IMR-90 (cell line): Measurements from ENCODE around the gene EED. TPM values are rescaled to one million over a fixed set of nuclear protein-coding genes. Genes with fewer than 3 reads are reported as not detected.

ENCODE experiments used
- ATAC-seq: fragments of 200-7000 bp; cut with Tn5 transposase; 2 replicates; pipeline ENCODE4 v1.9.1; 2020; ENCODE audit warnings: low read depth, mild to moderate bottlenecking, moderate library complexity
- BruUV-seq: library from RNA; stranded (reverse); fragments of 400-500 nt; replicated peaks from 2 replicates; lab custom pipeline; 2021; lab: Mats Ljungman, UMichigan
- CTCF ChIA-PET: fragments of 300-600 bp; formaldehyde crosslinking; extraction: SDS; loops from one replicate; lab custom pipeline; 2021; ENCODE audit warnings: antibody characterized with exemption; lab: Yijun Ruan, JAX
- POLR2A ChIA-PET: fragments of 300-600 bp; sonication (Branson Sonifier 250); formaldehyde crosslinking; loops from one replicate; lab custom pipeline; 2022; ENCODE audit warnings: antibody characterized with exemption; ENCODE audit not compliant: unreplicated experiment; lab: Charles Lee
- DNase-seq: peaks from one replicate; pipeline ENCODE4 v3.0.0; 2013
- H2AFZ ChIP-seq: replicated peaks from 2 replicates; pipeline ENCODE3; 2013; ENCODE audit warnings: low read length, mild to moderate bottlenecking; ENCODE audit not compliant: poor library complexity
- H2AK5ac ChIP-seq: 2 replicates; pipeline ENCODE4 v1.6.1; 2013; ENCODE audit warnings: low read depth, low read length, inconsistent platforms
- H2AK9ac ChIP-seq: replicated peaks from 2 replicates; pipeline ENCODE3; 2013; ENCODE audit warnings: mild to moderate bottlenecking, low read depth, low read length, moderate library complexity; ENCODE audit not compliant: poor library complexity
- H2BK120ac ChIP-seq: 2 replicates; pipeline ENCODE4 v1.6.1; 2013; ENCODE audit warnings: low read depth, low read length, inconsistent platforms
- H2BK15ac ChIP-seq: 3 replicates; pipeline ENCODE4 v1.6.1; 2013; ENCODE audit warnings: low read depth, low read length, inconsistent platforms
- H2BK20ac ChIP-seq: 2 replicates; pipeline ENCODE4 v1.6.1; 2013; ENCODE audit warnings: low read depth, mild to moderate bottlenecking, inconsistent platforms, low read length, moderate library complexity
- H2BK5ac ChIP-seq: 2 replicates; pipeline ENCODE4 v1.6.1; 2013; ENCODE audit warnings: mild to moderate bottlenecking, low read depth, low read length, inconsistent platforms; ENCODE audit not compliant: poor library complexity, severe bottlenecking
- H3K14ac ChIP-seq: replicated peaks from 2 replicates; pipeline ENCODE4 v1.6.1; 2013; ENCODE audit warnings: low read depth, low read length, inconsistent platforms
- H3K18ac ChIP-seq: 2 replicates; pipeline ENCODE4 v1.6.1; 2013; ENCODE audit warnings: low read depth, low read length, control low read depth
- H3K23ac ChIP-seq: 2 replicates; pipeline ENCODE4 v1.6.1; 2013; ENCODE audit warnings: low read depth, low read length, inconsistent platforms
- H3K27ac ChIP-seq: 2 replicates; pipeline ENCODE4 v1.5.1; 2013; ENCODE audit warnings: mild to moderate bottlenecking, control low read depth, low read length; ENCODE audit not compliant: insufficient read depth
- H3K27me3 ChIP-seq: 2 replicates; pipeline ENCODE4 v1.6.1; 2013; ENCODE audit warnings: low read length; ENCODE audit not compliant: control insufficient read depth, insufficient read depth
- H3K36me3 ChIP-seq: 2 replicates; pipeline ENCODE4 v1.6.1; 2013; ENCODE audit warnings: low read length, mixed read lengths; ENCODE audit not compliant: control insufficient read depth, insufficient read depth
- H3K4ac ChIP-seq: 2 replicates; pipeline ENCODE4 v1.6.1; 2013; ENCODE audit warnings: low read depth, low read length, inconsistent platforms
- H3K4me1 ChIP-seq: 2 replicates; pipeline ENCODE4 v1.6.1; 2013; ENCODE audit warnings: low read length, mixed read lengths; ENCODE audit not compliant: control insufficient read depth, insufficient read depth
- H3K4me2 ChIP-seq: 2 replicates; pipeline ENCODE4 v1.6.1; 2013; ENCODE audit warnings: low read depth, mild to moderate bottlenecking, control low read depth, low read length, moderate library complexity
- H3K4me3 ChIP-seq: 2 replicates; pipeline ENCODE4 v1.5.1; 2013; ENCODE audit warnings: low read depth, mild to moderate bottlenecking, control low read depth, low read length, moderate library complexity; ENCODE audit not compliant: insufficient read depth
- H3K56ac ChIP-seq: 2 replicates; pipeline ENCODE4 v1.6.1; 2013; ENCODE audit warnings: low read length, inconsistent platforms; ENCODE audit not compliant: insufficient read depth; ENCODE audit errors: extremely low read depth
- H3K79me1 ChIP-seq, 2 experiments: 2 replicates each; pipeline ENCODE4 v1.6.1; 2013; ENCODE audit warnings: low read length in 2 of 2, inconsistent platforms in 1 of 2, low read depth in 1 of 2
- H3K9ac ChIP-seq: 2 replicates; pipeline ENCODE4 v1.6.1; 2013; ENCODE audit warnings: low read depth, low read length, control low read depth
- H3K9me1 ChIP-seq: 2 replicates; pipeline ENCODE4 v1.6.1; 2013; ENCODE audit warnings: low read length, inconsistent platforms; ENCODE audit not compliant: insufficient read depth
- H3K9me3 ChIP-seq: 2 replicates; pipeline ENCODE4 v1.6.1; 2013; ENCODE audit warnings: low read length; ENCODE audit not compliant: control insufficient read depth, insufficient read depth
- H4K20me1 ChIP-seq: 2 replicates; pipeline ENCODE4 v1.6.1; 2013; ENCODE audit warnings: low read length, inconsistent platforms; ENCODE audit not compliant: insufficient read depth
- H4K5ac ChIP-seq: 2 replicates; pipeline ENCODE4 v1.6.1; 2013; ENCODE audit warnings: mild to moderate bottlenecking, low read depth, low read length, control low read depth
- H4K8ac ChIP-seq, 2 experiments: 2 replicates each; pipeline ENCODE4 v1.6.1; 2013; ENCODE audit warnings: low read depth in 2 of 2, low read length in 2 of 2, control low read depth in 1 of 2, inconsistent platforms in 1 of 2
- H4K91ac ChIP-seq: 2 replicates; pipeline ENCODE4 v1.6.1; 2013; ENCODE audit warnings: low read depth, low read length, inconsistent platforms; ENCODE audit not compliant: insufficient read depth
- BHLHE40 ChIP-seq: fragments of 150-350 bp; IDR thresholded peaks from 2 replicates; pipeline ENCODE4 v1.6.1; 2016; ENCODE audit warnings: mild to moderate bottlenecking, low read depth, low read length
- CEBPB ChIP-seq: IDR thresholded peaks from 2 replicates; pipeline ENCODE4 v1.6.1; 2012; ENCODE audit warnings: low read depth, low read length, improper control_type of control experiment
- CHD1 ChIP-seq: IDR thresholded peaks from 2 replicates; pipeline ENCODE4 v1.6.1; 2012; ENCODE audit warnings: low read depth, low read length, improper control_type of control experiment
- CTCF ChIP-seq: conservative IDR thresholded peaks from 2 replicates; pipeline ENCODE4 v1.5.1; 2012; ENCODE audit warnings: mild to moderate bottlenecking, low read depth, low read length, improper control_type of control experiment
- ELK1 ChIP-seq: fragments of 150-350 bp; IDR thresholded peaks from 2 replicates; pipeline ENCODE4 v1.6.1; 2016; ENCODE audit warnings: low read depth, mild to moderate bottlenecking, low read length, moderate library complexity, borderline replicate concordance
- MAFK ChIP-seq: IDR thresholded peaks from 2 replicates; pipeline ENCODE4 v1.6.1; 2012; ENCODE audit warnings: low read depth, low read length, improper control_type of control experiment
- NFE2L2 ChIP-seq: fragments of 150-350 bp; IDR thresholded peaks from 2 replicates; pipeline ENCODE4 v1.6.1; 2016; ENCODE audit warnings: low read depth, mild to moderate bottlenecking, low read length
- POLR2A ChIP-seq: IDR thresholded peaks from 2 replicates; pipeline ENCODE4 v1.6.1; 2012; ENCODE audit warnings: mild to moderate bottlenecking, low read depth, low read length
- RAD21 ChIP-seq: IDR thresholded peaks from 2 replicates; pipeline ENCODE4 v1.6.1; 2012; ENCODE audit warnings: low read length, improper control_type of control experiment
- RCOR1 ChIP-seq: IDR thresholded peaks from 2 replicates; pipeline ENCODE4 v1.6.1; 2012; ENCODE audit warnings: mild to moderate bottlenecking, low read length, improper control_type of control experiment; ENCODE audit not compliant: insufficient replicate concordance
- RFX5 ChIP-seq: IDR thresholded peaks from 2 replicates; pipeline ENCODE4 v1.8.0; 2012; ENCODE audit warnings: low read depth, mild to moderate bottlenecking, low read length, moderate library complexity
- SMC3 ChIP-seq: fragments of 150-350 bp; IDR thresholded peaks from 2 replicates; pipeline ENCODE4 v1.6.1; 2016; ENCODE audit warnings: low read depth, mild to moderate bottlenecking, antibody characterized with exemption, low read length, moderate library complexity
- WGBS, 2 experiments: methylation state at CpG; one replicate each; pipeline versions ENCODE4 v1.1.5 to v1.1.7; 2013; ENCODE audit warnings: missing lambda C conversion rate in 2 of 2; ENCODE audit not compliant: insufficient read length in 1 of 2; ENCODE audit errors: extremely low coverage in 2 of 2; 5-methylcytosine and 5-hydroxymethylcytosine counted together
- dilution Hi-C: fragments of 300-500 bp; cut with HindIII; formaldehyde crosslinking; loops from one replicate; pipeline ENCODE4 v1.14.3; 2018; ENCODE audit warnings: low sequenced_read_pairs; ENCODE audit not compliant: unreplicated experiment
- in situ Hi-C: fragments of 300-500 bp; cut with MboI; formaldehyde crosslinking; loops from 3 replicates; pipeline ENCODE4 v1.14.3; 2019; ENCODE audit warnings: low sequenced_read_pairs, inconsistent platforms, mixed read lengths
- intact Hi-C: fragments of 100-400 bp; cut with micrococcal nuclease; formaldehyde crosslinking; loops from 2 replicates; pipeline ENCODE4 v1.10.0; 2022
- polyA plus RNA-seq, 3 experiments: library from polyadenylated mRNA; depleted of rRNA; stranded (reverse); fragments of >200 nt; gene quantifications; 2 replicates each; pipeline ENCODE4 v1.2.3, GENCODE V29; 2012; ENCODE audit warnings: low replicate concordance in 1 of 3
- total RNA-seq: library from RNA; depleted of rRNA; stranded (reverse); fragments of >200 nt; gene quantifications from 2 replicates; pipeline ENCODE4 v1.2.3, GENCODE V29; 2012

EED gene
- total and polyA plus RNA-seq, 2 of the 4 experiments (the other 2 are of a cell fraction): 11.1 to 11.5 TPM

GRCh38 chr11:86259730-86260129, 15.2 kb downstream of the EED start:
- Histone ChIP-seq H3K4me3 (no peak overlapping the region), H4K8ac (no peak overlapping the region), H3K27me3 (no peaks in the 10 kb centered on the region), H2AFZ (no peak overlapping the region), H3K36me3 (peaks cover 14% of the 10 kb centered on the region), H4K91ac (no peak overlapping the region), H3K9me3 (no peaks in the 10 kb centered on the region), H3K27ac (no peak overlapping the region), H2BK20ac (no peak overlapping the region), H4K20me1 (no peaks in the 10 kb centered on the region; the same call in 1 of the 2 replicates), H4K5ac (no peak overlapping the region), H3K4ac (no peak overlapping the region), H3K56ac (no peak overlapping the region), H3K4me2 (no peak overlapping the region), H2AK9ac (no peak overlapping the region), H3K9me1 (peaks cover 6% of the 10 kb centered on the region; the same call in 1 of the 2 replicates), H2BK120ac (no peak overlapping the region), H3K23ac (no peak overlapping the region), H3K18ac (no peak overlapping the region), H2AK5ac (no peak overlapping the region), H3K79me1 (peaks cover 22 to 40% of the 10 kb centered on the region in 2 experiments; a peak in 3 of 4 replicates), H3K4me1 (peaks cover 2% of the 10 kb centered on the region; the same call in 1 of the 2 replicates), H3K14ac (no peak overlapping the region), H3K9ac (no peak overlapping the region), H2BK5ac (no peak overlapping the region), H2BK15ac (no peak overlapping the region)
- ChIA-PET CTCF (no interaction called here), POLR2A (interaction anchor here (0.7 kb wide), 1 partner anchor 15 kb away, joined by 8 read pairs; no protein-coding TSS in a partner anchor)
- peak; percentile 5 for DNase-seq
- in situ Hi-C loops: no loop called here
- WGBS, 2 experiments: no CpG with 5 or more reads among the region's 1 CpG
- BruUV-seq: no TSS peak
- no peak for TF ChIP-seq RAD21
- no peak for TF ChIP-seq BHLHE40
- no peak for TF ChIP-seq SMC3
- TF ChIP-seq NFE2L2: no peak
- TF ChIP-seq CHD1: no peak
- no peak for TF ChIP-seq CTCF
- TF ChIP-seq CEBPB: no peak
- TF ChIP-seq RCOR1: no peak
- no peak for TF ChIP-seq MAFK
- TF ChIP-seq POLR2A: no peak
- TF ChIP-seq RFX5: no peak
- TF ChIP-seq ELK1: no peak
- dilution Hi-C loops: no loop called here
- intact Hi-C loops: no loop called here
- ATAC-seq: peak; percentile 40
